HG02970 (cell line): ENCODE measurements around the gene MFSD12.
"Not testable (repeated sequence)": the region's sequence is repeated elsewhere in the genome, so short reads cannot be mapped to it uniquely, and the experiment has no call there.

Experiments
- ATAC-seq: cut with Tn5 transposase; IDR thresholded peaks from one replicate; pipeline ENCODE4 v1.9.1; 2021; ENCODE audit warnings: mild to moderate bottlenecking, moderate library complexity, moderate number of reproducible peaks; ENCODE audit not compliant: unreplicated experiment, low FRiP score

MFSD12 gene

DNA sequence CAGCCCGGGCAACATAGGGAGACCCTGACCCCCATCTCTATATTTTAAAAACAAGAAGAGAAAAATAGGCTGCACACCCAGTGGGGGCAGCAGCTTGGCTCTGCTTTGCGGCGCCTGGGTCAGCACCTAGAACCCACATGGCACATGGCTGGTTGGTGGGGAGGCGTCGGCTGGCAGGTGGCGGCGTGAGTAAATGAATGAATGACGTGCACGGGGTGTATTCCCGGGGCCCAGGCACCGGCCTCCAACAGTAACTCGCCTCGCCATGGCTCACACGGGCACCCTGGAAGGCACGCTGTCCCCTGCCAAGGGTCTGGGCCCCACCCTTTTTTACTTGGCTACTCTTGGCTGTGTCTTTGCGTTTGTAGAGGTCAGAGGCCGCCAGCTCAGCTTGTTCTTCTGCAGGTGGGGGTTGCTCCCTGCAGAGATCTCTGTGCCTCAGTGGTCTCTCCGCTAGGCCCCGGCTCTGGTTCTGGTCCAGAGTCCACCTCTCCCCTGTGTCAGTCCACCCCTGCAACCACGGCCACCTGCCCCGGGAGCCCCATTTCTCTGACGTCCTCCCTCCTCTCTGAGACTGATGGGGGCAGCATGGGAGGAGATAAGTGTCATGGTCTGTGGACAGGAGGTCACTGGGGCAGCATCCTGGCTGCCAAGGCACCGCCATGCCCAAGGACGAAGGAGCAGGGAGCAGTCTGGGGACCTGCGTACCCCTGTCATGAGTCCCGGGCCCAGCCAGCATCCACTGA, 45.7 kb downstream of the MFSD12 start:
- ATAC-seq = no peak

GRCh38 chr19:3510727-3511126, 46.7 kb downstream of the MFSD12 start:
- ATAC-seq = no peak

DNA sequence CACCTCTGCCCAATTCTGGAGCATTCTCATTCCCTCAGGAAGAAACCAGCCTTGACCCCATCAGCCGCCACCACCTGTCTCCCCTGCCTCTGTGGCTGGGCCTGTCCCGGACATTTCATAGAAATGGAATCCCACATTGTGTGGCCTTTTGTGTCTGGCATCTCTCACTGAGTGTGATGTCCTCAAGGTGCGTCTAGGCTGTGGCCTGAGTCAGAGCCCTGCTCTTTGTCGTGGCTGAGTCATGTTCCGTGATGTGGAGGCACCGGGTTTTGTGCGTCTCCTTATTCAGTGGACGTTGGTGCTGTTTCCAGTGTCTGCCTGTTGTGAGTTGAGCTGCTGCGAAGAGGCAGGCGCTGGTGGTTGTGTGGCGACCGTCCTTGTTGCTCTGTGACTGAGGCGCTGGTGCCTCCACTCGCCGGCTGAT, 47.8 kb downstream of the MFSD12 start:
- ATAC-seq = no peak

DNA sequence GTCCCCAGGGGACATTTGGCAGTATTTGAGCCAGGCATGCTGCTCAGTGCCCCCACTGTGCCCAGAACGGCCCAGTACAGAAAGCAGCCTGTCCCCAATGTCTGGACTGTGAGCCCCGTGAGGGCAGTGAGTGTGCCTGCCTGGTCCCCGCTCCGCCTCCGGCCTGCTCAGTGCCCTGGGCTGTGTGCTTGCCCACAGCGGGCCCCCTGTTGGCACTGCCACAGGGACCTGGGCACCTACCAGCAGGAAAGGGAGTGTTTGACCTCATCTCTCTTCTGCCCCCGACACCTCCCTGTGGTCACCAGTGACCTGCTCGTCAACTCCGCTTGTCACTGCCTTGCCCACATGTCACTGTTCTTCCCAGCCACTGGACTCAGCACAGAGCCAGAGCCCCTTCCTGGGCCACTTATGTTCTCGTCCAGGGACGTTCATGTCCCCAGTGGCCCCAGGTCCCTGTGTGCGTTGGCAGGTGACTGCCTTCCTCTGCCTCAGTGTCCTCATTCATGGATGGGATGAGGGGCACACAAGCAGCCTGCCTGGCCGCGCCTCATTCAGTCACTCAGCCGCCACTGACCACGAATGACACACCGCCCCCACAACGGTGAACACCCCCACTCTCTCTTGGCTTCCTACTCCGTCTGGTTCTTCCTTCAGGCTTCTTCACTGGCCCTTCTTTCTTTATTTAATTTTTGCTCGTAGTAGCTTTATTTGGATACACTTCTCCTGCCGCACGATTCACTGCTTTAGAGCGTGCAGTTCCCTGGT, 48.4 kb downstream of the MFSD12 start:
- no peak for ATAC-seq

DNA sequence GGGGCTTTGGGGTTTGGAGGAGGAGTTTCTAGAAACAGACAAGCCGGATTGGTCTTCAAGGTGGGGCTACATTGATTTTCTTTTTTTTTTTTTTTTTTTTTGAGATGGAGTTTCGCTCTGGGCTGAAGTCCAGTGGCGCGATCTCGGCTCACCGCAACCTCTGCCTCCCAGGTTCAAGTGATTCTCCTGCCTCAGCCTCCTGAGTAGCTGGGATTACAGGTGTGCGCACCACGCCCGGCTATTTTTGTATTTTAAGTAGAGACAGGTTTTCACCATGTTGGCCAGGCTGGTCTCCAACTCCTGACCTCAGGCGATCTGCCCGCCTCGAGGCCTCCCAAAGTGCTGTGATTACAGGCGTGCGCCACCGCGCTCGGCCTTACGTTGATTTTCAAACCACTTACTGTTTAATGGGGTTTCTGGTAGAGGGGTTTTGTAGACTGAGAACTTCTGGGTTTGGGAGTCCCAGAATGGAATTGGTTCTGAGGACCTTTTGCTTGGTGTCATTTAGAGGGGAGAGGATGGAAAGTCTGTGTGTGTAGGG, 49.2 kb downstream of the MFSD12 start:
- ATAC-seq = not testable (repeated sequence)

GRCh38 chr19:3507371-3508120, 49.8 kb downstream of the MFSD12 start:
- ATAC-seq = no peak

- ATAC-seq = peak; percentile 40
Measured at GRCh38 chr19:3506384-3507340, 50.7 kb downstream of the MFSD12 start.

GRCh38 chr19:3505598-3506383, 51.6 kb downstream of the MFSD12 start, which contains the start of gene FZR1:
TSS of gene FZR1 (plus strand) at chr19:3506311. CDS start at chr19:3522990, 16,679 bp downstream.
- peak; percentile 89 for ATAC-seq

GRCh38 chr19:3504735-3505134, 52.7 kb downstream of the MFSD12 start:
- no peak for ATAC-seq

DNA sequence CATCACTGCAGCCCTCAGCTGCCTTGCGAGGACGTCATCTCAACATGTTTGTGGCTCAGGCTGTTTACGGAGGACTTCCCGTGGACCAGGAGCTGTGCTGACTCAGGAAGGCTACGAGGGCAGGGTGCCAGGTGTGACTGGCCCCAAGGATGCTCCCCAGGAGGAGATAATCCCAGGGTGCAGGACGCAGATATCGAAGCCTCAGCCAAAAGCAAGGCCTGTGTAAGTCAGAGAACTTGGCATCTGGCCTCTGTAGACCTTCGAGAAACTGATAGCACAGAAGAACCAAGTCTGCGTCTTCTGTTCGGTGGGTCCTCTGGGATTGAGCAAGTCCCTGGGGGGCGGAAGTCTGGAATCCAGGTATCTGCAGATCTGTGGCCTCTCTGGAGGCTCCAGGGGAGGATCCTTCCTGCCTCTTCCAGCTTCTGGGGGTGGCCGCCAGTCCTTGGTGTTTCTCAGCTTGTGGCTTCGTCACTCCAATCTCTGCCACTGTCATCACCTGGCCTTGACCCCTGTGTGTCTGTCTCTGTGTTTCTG, 54.3 kb downstream of the MFSD12 start:
- ATAC-seq = no peak

DNA sequence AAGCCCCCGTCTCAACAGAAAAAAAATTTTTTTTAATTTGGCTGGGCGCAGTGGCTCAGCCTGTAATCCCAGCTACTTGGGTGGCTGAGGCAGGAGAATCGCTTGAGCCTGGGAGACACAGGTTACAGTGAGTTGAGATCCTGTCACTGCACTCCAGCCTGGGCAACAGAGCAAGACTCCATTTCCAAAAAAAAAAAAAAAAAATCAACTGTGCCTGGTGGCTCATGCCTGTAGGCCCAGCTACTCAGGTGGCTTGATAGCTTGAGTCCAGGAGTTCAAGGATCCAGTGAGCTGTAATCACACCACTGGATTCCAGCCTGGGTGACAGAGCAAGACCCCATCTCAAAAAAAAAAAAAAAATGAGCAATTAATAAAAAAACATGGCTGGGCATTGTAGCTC, 55.6 kb downstream of the MFSD12 start:
- ATAC-seq = no peak

DNA sequence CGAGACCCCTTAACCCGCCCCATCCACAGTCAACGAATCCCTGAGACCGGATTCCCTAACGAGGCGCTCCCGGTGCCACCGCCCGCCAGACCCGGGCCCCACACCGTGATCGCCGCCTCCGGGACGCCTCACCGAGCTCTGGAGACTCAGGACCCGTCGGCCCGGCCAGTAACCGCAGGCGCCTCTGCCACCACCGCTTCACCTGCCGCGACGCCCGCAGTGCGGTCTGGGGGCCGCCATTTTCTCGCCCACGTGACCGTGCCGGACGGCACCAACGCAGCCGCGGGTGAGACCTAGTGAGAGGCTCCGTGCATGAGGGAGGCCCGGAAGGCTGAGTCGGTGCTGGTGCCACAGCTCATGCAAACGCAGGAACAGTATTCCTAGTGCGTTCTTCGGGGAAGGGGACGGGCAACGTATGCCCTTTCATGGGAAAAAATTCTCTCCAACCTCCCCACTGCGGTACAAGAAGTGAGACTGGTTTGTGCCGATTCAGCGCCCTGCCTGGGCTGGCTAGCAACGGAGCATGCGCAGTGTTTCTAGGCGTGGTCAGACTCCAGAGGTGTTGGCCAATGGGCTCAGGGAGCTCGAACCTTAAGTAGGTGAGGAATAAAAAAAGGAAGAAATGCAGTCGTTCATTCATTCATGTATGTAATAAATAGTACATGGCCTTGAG, 56.8 kb downstream of the MFSD12 start, which contains the start of gene DOHH:
Gene DOHH, minus strand, starts transcription at position 246 of the 673 bp plus-strand sequence. CDS start 3,860 bp downstream, outside the sequence.
- ATAC-seq = peak; percentile 81

GRCh38 chr19:3499738-3500428, 57.5 kb downstream of the MFSD12 start:
- ATAC-seq = no peak

DNA sequence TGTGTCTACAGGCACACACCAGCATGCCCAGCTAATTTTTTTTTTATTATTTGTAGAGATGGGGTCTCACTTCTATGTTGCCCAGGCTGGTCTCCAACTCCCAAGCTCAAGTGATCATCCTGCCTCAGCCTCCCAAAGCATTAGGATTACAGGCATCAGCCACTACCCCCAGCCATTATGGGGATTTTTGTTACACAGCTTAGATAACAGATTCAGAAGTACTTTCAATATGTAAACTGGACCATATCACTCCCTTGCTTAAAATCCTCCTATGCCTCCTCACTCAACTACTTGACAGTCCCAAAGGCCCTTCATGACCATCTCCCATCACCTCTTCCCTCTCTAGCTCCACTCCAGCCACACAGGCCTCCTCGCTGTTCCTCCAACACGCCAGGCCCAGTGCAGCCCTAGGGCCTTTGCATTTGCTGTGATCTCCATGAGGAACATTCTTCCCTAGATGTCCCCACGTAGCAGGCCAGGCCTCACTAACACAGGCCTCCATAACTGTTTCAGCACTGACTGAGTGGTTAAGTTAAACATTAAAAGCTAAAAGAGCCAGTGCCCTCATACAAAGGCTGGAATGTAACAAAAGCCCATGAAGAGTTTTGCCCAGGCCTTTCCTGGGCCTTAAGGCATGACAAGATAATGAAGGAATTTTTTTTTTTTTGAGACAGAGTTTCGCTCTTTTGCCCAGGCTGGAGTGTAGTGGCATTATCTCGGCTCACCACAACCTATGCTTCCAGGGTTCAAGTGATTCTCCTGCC, 59.4 kb downstream of the MFSD12 start:
- ATAC-seq = no peak

GRCh38 chr19:3496392-3497273, 60.8 kb downstream of the MFSD12 start:
- ATAC-seq = no peak

DNA sequence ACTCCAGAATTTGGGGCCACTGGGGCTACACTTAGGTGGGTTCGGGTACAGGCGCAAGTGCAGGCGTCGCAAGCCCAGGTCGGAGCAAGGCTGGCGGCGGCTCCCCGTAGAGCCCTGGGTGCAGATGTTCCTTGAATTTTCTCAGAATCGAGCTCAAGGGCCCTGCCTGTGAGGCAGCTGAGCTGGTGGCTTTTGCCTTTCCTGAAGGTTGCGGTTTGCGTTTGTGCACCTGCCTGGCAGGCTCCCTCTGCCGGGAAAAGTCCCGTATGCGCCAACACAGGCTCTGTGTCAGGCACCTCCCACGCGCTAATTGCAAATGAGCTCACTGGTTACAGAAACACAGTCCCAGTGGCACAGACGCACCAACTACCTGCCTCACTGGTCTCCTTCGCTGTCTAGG, 62.8 kb downstream of the MFSD12 start:
- no peak for ATAC-seq
